HepG2 (cell line): ENCODE results near the gene RGS5. TPM values are rescaled to one million over a fixed set of nuclear protein-coding genes. Genes with fewer than 3 reads are reported as not detected.

ENCODE experiments used
- ATAC-seq: fragments of 200-7000 bp; cut with Tn5 transposase; 3 replicates; pipeline ENCODE4 v1.9.1; 2020; ENCODE audit warnings: mild to moderate bottlenecking, moderate library complexity
- BruUV-seq: library from RNA; stranded (reverse); fragments of 400-500 nt; replicated peaks from 2 replicates; lab custom pipeline; 2021; lab: Mats Ljungman, UMichigan
- CTCF ChIA-PET: fragments of 300-600 bp; formaldehyde crosslinking; extraction: SDS; loops from one replicate; lab custom pipeline; 2021; ENCODE audit warnings: low total read pairs, inconsistent platforms, low intra/inter-chr PET ratio; lab: Yijun Ruan, JAX
- POLR2A ChIA-PET: fragments of 350-600 bp; sonication (Branson Sonifier 250); formaldehyde crosslinking; loops from one replicate; lab custom pipeline; 2020; ENCODE audit warnings: antibody characterized with exemption, inconsistent platforms; lab: Yijun Ruan, JAX
- DNase-seq: peaks from one replicate; pipeline ENCODE4 v3.0.0-alpha.2; 2015; ENCODE audit warnings: low spot score
- FAIRE-seq: peaks from 3 replicates; lab custom pipeline; 2011; peaks lifted over from hg19 to GRCh38; lab: Jason Lieb, UNC
- H2AFZ ChIP-seq: one replicate; pipeline ENCODE4 v1.6.1; 2011; ENCODE audit warnings: low read length, inconsistent platforms
- H3K27ac ChIP-seq: fragments of 300-600 bp; 3 replicates; pipeline ENCODE4 v1.8.0; 2011; ENCODE audit warnings: mixed run types, mild to moderate bottlenecking, mixed read lengths, low read length, inconsistent platforms; ENCODE audit not compliant: insufficient read depth; ENCODE audit errors: extremely low read length
- H3K27me3 ChIP-seq, 2 experiments: fragments of 200-600 bp in 1 of 2; 2 replicates in 1 of 2; 3 replicates in 1 of 2; pipeline versions ENCODE4 v1.6.0 to v1.8.0; 2011; ENCODE audit warnings: low read length in 2 of 2, mild to moderate bottlenecking in 2 of 2, moderate library complexity in 2 of 2, inconsistent platforms in 1 of 2; ENCODE audit not compliant: insufficient read depth in 2 of 2, control insufficient read depth in 1 of 2
- H3K36me3 ChIP-seq, 2 experiments: fragments of 200-600 bp in 1 of 2; replicated peaks in 1 of 2; 2 replicates in 1 of 2; 3 replicates in 1 of 2; pipeline versions ENCODE4 v1.5.1 to v1.8.0; 2011; ENCODE audit warnings: low read length in 2 of 2, inconsistent platforms in 1 of 2; ENCODE audit not compliant: insufficient read depth in 2 of 2, control insufficient read depth in 1 of 2
- H3K4me1 ChIP-seq: 2 replicates; pipeline ENCODE4 v1.5.1; 2012; ENCODE audit warnings: low read length, inconsistent platforms; ENCODE audit not compliant: insufficient read depth
- H3K4me2 ChIP-seq: 2 replicates; pipeline ENCODE4 v1.6.0; 2011; ENCODE audit warnings: low read depth, low read length, inconsistent platforms
- H3K4me3 ChIP-seq, 3 experiments: fragments of 200-600 bp in 1 of 3; sonication (generic), shearing (Covaris generic) in 1 of 3; replicated peaks in 1 of 3; 2 replicates each; pipeline ENCODE4 v1.5.1; 2011 to 2016; ENCODE audit warnings: low read length in 3 of 3, inconsistent platforms in 2 of 3, low read depth in 2 of 3, mild to moderate bottlenecking in 2 of 3, control low read depth in 1 of 3, mixed read lengths in 1 of 3; ENCODE audit not compliant: insufficient read depth in 1 of 3
- H3K79me2 ChIP-seq: one replicate; pipeline ENCODE4 v1.6.1; 2011; ENCODE audit warnings: low read length, inconsistent platforms; ENCODE audit not compliant: insufficient read depth
- H3K9ac ChIP-seq: 2 replicates; pipeline ENCODE4 v1.6.0; 2011; ENCODE audit warnings: mild to moderate bottlenecking, low read depth, low read length, inconsistent platforms; ENCODE audit not compliant: insufficient read depth
- H3K9me3 ChIP-seq: 2 replicates; pipeline ENCODE4 v1.5.1; 2012; ENCODE audit warnings: mild to moderate bottlenecking, low read length
- H4K20me1 ChIP-seq: 2 replicates; pipeline ENCODE4 v1.6.0; 2011; ENCODE audit warnings: inconsistent platforms, mild to moderate bottlenecking, low read length, moderate library complexity; ENCODE audit not compliant: insufficient read depth
- EHMT2 ChIP-seq: fragments of 200-600 bp; sonication (generic); IDR thresholded peaks from 2 replicates; pipeline ENCODE4 v1.7.0; 2017; ENCODE audit warnings: antibody characterized with exemption, low read depth, low read length, borderline replicate concordance
- GFI1 ChIP-seq: sonication (generic); formaldehyde crosslinking; IDR thresholded peaks from 2 replicates; pipeline ENCODE4 v1.5.0; 2020; ENCODE audit warnings: missing genetic modification reagents, mild to moderate bottlenecking, borderline replicate concordance
- HNRNPH1 ChIP-seq: fragments of 200-400 bp; formaldehyde crosslinking; optimal IDR thresholded peaks from 2 replicates; pipeline ENCODE3; 2017; ENCODE audit warnings: mild to moderate bottlenecking, low read depth, low read length
- PAXIP1 ChIP-seq: sonication (generic); formaldehyde crosslinking; conservative IDR thresholded peaks from 2 replicates; pipeline ENCODE4 v1.4.0; 2020; ENCODE audit warnings: mild to moderate bottlenecking, missing genetic modification reagents, moderate library complexity
- RAD51 ChIP-seq: fragments of 450-650 bp; IDR thresholded peaks from 2 replicates; pipeline ENCODE4 v1.6.1; 2016; ENCODE audit warnings: borderline replicate concordance
- SNAI1 ChIP-seq: sonication (generic); formaldehyde crosslinking; IDR thresholded peaks from 2 replicates; pipeline ENCODE4 v1.5.0; 2020; ENCODE audit warnings: mild to moderate bottlenecking, missing genetic modification reagents, borderline replicate concordance
- SP1 ChIP-seq, 2 experiments: fragments of 450-650 bp in 1 of 2; sonication (generic) in 1 of 2; formaldehyde crosslinking in 1 of 2; IDR thresholded peaks; 2 replicates each; pipeline versions ENCODE4 v1.4.0 to v1.6.1; 2016 to 2020; ENCODE audit warnings: missing genetic modification reagents in 1 of 2
- THAP11 ChIP-seq: IDR thresholded peaks from 2 replicates; pipeline ENCODE4 v1.6.1; 2016; ENCODE audit warnings: missing biosample characterization, missing genetic modification reagents
- XBP1 ChIP-seq: sonication (generic); formaldehyde crosslinking; IDR thresholded peaks from 2 replicates; pipeline ENCODE4 v1.5.0; 2020; ENCODE audit warnings: missing genetic modification reagents
- ZBTB3 ChIP-seq: sonication (generic); formaldehyde crosslinking; IDR thresholded peaks from 2 replicates; pipeline ENCODE4 v1.4.0; 2020; ENCODE audit warnings: low read depth, mild to moderate bottlenecking, moderate library complexity, missing genetic modification reagents, borderline replicate concordance
- ZNF34 ChIP-seq: sonication (generic); formaldehyde crosslinking; IDR thresholded peaks from 2 replicates; pipeline ENCODE4 v1.4.0; 2020; ENCODE audit warnings: mild to moderate bottlenecking, missing genetic modification reagents, borderline replicate concordance
- WGBS: methylation state at CpG from one replicate; pipeline ENCODE4 v1.1.6; 2017; ENCODE audit warnings: low lambda C conversion rate; 5-methylcytosine and 5-hydroxymethylcytosine counted together
- in situ Hi-C: cut with HindIII; loops from 2 replicates; pipeline ENCODE4 v1.10.0; 2017; ENCODE audit warnings: low pct_unique_long_range_greater_than_20kb; ENCODE audit not compliant: extremely low pct_ligation_motif_present
- intact Hi-C: fragments of 100-400 bp; cut with micrococcal nuclease; formaldehyde crosslinking; loops from one replicate; pipeline ENCODE4 v1.10.0; 2022; ENCODE audit not compliant: unreplicated experiment
- polyA plus RNA-seq, 8 experiments: library from polyadenylated mRNA; depleted of rRNA in 3 of 8; stranded (reverse) in 7 of 8; unstranded in 1 of 8; fragments of >200 nt; fragmentation: Illumina TruSeq in 4 of 8; extraction: Trizol in 4 of 8; gene quantifications; 2 replicates each; pipeline versions ENCODE4 v1.2.1 to v1.2.3, GENCODE V29; 2011 to 2016; ENCODE audit warnings: low read depth in 4 of 8, missing spikeins in 1 of 8, mixed read lengths in 1 of 8; ENCODE audit not compliant: insufficient read depth in 1 of 8
- total RNA-seq, 5 experiments: library from RNA; depleted of rRNA; stranded (reverse); fragments of >200 nt; fragmentation: Illumina TruSeq; extraction: Trizol; gene quantifications; 2 replicates each; pipeline ENCODE4 v1.2.3, GENCODE V29; 2016; ENCODE audit warnings: low read depth in 1 of 5
- TF ChIP-seq, protein P1 (sequence below): sonication (generic); formaldehyde crosslinking; IDR thresholded peaks from 2 replicates; pipeline ENCODE4 v1.4.0; 2020; ENCODE audit warnings: missing genetic modification reagents, borderline replicate concordance
- TF ChIP-seq, protein P2 (sequence below): sonication (generic); formaldehyde crosslinking; IDR thresholded peaks from 2 replicates; pipeline ENCODE4 v1.9.0; 2022; ENCODE audit warnings: low read depth, missing genetic modification reagents

Gene RGS5
- total and polyA plus RNA-seq, 2 of the 13 experiments (the other 11 are each of a cell fraction or from before 2014, with no cell fraction given): 1.9 to 2.3 TPM

GRCh38 chr1:163201906-163202305, 810 bp downstream of the RGS5 start:
- ATAC-seq: no peak
- POLR2A ChIA-PET: no interaction called here
- H3K4me1 ChIP-seq: no peaks in the 10 kb centered on the region
- H3K27ac ChIP-seq: no peak overlapping the region
- no peak overlapping the region for H3K4me3 ChIP-seq
- in situ Hi-C loops (no loop called here), intact Hi-C loops (no loop called here)
- DNase-seq: no peak
- no peaks in the 10 kb centered on the region for H3K36me3 ChIP-seq
- no peak for FAIRE-seq
- H4K20me1 ChIP-seq: no peaks in the 10 kb centered on the region
- WGBS: 22% methylated on average over 1 of the region's 1 CpG
- no peak overlapping the region for H2AFZ ChIP-seq
- H3K9me3 ChIP-seq: no peaks in the 10 kb centered on the region
- no peaks in the 10 kb centered on the region; a peak in 1 of 5 replicates for H3K27me3 ChIP-seq
- H3K79me2 ChIP-seq: no peaks in the 10 kb centered on the region
- CTCF ChIA-PET: no interaction called here
- H3K4me2 ChIP-seq: no peak overlapping the region
- no TSS peak for BruUV-seq
- H3K9ac ChIP-seq: no peak overlapping the region
- no peak for TF ChIP-seq SNAI1 (CRISPR knock-in tag)
- TF ChIP-seq, protein P1, sequence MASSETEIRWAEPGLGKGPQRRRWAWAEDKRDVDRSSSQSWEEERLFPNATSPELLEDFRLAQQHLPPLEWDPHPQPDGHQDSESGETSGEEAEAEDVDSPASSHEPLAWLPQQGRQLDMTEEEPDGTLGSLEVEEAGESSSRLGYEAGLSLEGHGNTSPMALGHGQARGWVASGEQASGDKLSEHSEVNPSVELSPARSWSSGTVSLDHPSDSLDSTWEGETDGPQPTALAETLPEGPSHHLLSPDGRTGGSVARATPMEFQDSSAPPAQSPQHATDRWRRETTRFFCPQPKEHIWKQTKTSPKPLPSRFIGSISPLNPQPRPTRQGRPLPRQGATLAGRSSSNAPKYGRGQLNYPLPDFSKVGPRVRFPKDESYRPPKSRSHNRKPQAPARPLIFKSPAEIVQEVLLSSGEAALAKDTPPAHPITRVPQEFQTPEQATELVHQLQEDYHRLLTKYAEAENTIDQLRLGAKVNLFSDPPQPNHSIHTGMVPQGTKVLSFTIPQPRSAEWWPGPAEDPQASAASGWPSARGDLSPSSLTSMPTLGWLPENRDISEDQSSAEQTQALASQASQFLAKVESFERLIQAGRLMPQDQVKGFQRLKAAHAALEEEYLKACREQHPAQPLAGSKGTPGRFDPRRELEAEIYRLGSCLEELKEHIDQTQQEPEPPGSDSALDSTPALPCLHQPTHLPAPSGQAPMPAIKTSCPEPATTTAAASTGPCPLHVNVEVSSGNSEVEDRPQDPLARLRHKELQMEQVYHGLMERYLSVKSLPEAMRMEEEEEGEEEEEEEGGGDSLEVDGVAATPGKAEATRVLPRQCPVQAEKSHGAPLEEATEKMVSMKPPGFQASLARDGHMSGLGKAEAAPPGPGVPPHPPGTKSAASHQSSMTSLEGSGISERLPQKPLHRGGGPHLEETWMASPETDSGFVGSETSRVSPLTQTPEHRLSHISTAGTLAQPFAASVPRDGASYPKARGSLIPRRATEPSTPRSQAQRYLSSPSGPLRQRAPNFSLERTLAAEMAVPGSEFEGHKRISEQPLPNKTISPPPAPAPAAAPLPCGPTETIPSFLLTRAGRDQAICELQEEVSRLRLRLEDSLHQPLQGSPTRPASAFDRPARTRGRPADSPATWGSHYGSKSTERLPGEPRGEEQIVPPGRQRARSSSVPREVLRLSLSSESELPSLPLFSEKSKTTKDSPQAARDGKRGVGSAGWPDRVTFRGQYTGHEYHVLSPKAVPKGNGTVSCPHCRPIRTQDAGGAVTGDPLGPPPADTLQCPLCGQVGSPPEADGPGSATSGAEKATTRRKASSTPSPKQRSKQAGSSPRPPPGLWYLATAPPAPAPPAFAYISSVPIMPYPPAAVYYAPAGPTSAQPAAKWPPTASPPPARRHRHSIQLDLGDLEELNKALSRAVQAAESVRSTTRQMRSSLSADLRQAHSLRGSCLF (CRISPR knock-in tag): no peak
- TF ChIP-seq HNRNPH1: no peak
- no peak for TF ChIP-seq THAP11 (CRISPR knock-in tag)
- no peak for TF ChIP-seq ZBTB3
- no peak for TF ChIP-seq SP1 (IDR thresholded peaks at IDR 0.05)
- TF ChIP-seq SP1 (CRISPR knock-in tag; IDR thresholded peaks at IDR 0.05): no peak
- no peak for TF ChIP-seq PAXIP1
- TF ChIP-seq, protein P2, sequence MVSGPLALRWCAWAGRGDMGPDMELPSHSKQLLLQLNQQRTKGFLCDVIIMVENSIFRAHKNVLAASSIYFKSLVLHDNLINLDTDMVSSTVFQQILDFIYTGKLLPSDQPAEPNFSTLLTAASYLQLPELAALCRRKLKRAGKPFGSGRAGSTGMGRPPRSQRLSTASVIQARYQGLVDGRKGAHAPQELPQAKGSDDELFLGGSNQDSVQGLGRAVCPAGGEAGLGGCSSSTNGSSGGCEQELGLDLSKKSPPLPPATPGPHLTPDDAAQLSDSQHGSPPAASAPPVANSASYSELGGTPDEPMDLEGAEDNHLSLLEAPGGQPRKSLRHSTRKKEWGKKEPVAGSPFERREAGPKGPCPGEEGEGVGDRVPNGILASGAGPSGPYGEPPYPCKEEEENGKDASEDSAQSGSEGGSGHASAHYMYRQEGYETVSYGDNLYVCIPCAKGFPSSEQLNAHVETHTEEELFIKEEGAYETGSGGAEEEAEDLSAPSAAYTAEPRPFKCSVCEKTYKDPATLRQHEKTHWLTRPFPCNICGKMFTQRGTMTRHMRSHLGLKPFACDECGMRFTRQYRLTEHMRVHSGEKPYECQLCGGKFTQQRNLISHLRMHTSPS (CRISPR knock-in tag): no peak
- TF ChIP-seq ZNF34: no peak
- no peak for TF ChIP-seq EHMT2
- TF ChIP-seq GFI1 (CRISPR knock-in tag): no peak
- TF ChIP-seq RAD51: no peak
- TF ChIP-seq XBP1 (CRISPR knock-in tag): no peak
